GM12891 (cell line): ENCODE results near the gene ADGRL1.

Experiments used
- DNase-seq: peaks from one replicate; pipeline ENCODE4 v3.0.0; 2011; ENCODE audit warnings: low spot score; ENCODE audit not compliant: insufficient read length
- FAIRE-seq: peaks from 2 replicates; lab custom pipeline; 2011; peaks lifted over from hg19 to GRCh38; lab: Jason Lieb, UNC
- PAX5 ChIP-seq: IDR thresholded peaks from 2 replicates; pipeline ENCODE4 v1.6.1; 2011; ENCODE audit warnings: low read length, moderate library complexity, mild to moderate bottlenecking; ENCODE audit not compliant: insufficient read depth, severe bottlenecking
- POLR2A ChIP-seq: IDR thresholded peaks from 2 replicates; pipeline ENCODE4 v1.6.1; 2011; ENCODE audit warnings: low read depth, low read length, control low read depth
- POLR2AphosphoS5 ChIP-seq: IDR thresholded peaks from 2 replicates; pipeline ENCODE4 v1.6.1; 2011; ENCODE audit warnings: low read depth, low read length, control low read depth
- POU2F2 ChIP-seq: IDR thresholded peaks from 2 replicates; pipeline ENCODE4 v1.6.1; 2011; ENCODE audit warnings: low read depth, mild to moderate bottlenecking, control low read depth, low read length, moderate library complexity
- SPI1 ChIP-seq: IDR thresholded peaks from 2 replicates; pipeline ENCODE4 v1.6.1; 2011; ENCODE audit warnings: low read depth, low read length, control low read depth
- TAF1 ChIP-seq: IDR thresholded peaks from 2 replicates; pipeline ENCODE4 v1.6.1; 2011; ENCODE audit warnings: low read depth, low read length, control low read depth

Gene ADGRL1

DNA sequence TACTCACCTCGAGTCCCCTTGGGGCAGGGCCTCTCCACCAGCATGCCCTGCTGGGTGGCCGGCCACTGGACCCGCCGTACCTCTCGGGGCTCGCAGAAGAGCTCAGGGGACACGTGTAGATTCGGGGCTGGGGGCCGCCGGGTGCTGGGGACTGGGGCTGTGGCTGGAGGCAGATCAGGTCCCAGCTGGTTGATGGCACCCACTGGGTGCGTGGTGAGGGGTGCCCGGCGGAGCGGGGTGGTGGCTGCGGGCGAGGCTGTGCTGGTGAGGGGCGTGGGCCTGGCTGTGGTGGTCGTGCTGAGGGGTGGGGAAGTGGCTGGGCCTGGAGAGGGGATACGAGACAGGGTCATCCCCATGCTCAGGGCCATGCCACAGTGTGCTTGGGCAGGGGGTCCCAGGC, 44.7 kb downstream of the ADGRL1 start:
- TF ChIP-seq POU2F2 (no peak), TAF1 (no peak), POLR2A (no peak), PAX5 (no peak), SPI1 (no peak), POLR2AphosphoS5 (no peak)
- DNase-seq (no peak), FAIRE-seq (no peak)

DNA sequence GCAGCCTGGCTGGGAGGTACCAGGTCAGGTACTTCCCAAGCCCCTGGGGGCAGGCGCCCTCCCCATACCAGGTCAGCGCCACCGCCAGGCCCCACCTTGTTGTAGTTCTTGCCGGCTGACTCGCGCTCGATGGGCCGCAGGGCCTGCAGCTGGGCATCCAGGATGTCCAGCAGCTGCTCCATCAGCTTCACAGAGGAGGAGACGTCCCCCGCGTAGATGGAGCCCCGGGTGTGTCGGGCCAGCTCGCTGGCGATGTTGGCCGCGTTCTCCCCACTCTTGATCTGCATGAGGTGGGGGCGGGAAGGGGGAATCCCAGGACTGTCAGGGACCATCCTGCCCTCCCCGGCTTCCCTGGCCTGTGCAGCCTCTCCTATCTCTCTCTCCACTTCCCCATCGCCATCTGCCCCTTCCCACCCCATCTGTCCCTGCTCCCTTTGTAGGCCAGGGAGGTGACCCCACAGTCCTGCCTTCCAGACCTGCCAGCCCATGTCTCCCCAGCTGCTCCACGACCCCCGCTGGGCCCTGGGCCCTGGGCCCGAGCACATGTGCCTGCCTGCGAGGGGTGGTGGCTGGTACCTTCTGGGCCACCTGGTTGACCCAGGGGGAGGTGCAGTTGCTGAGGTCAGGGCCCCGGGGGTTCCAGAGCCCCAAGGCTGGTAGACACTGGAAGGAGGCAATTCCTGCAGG, 45.8 kb downstream of the ADGRL1 start:
- TF ChIP-seq TAF1 (no peak), POLR2A (no peak), PAX5 (no peak), POLR2AphosphoS5 (no peak), POU2F2 (no peak), SPI1 (no peak)
- DNase-seq (peak; percentile 14), FAIRE-seq (no peak)

DNA sequence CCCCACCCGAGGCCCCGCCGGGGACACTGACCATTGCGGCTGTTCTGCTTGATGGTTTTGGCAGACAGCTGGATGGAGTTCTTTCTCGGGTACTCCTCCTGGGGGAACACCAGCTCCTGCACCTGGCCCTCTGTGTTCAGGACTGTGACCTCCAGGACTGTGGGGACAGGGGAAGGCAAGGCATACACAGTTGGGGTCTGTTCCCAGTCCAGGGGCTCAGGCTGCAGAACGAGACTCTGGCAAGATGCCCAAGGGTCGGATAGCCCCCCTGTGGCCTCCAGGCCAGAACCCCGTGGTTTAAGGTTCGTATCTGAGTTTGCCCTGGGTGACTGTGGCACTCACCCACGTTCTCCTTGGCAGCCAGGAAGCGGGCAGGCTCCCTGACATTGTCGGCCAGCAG, 46.9 kb downstream of the ADGRL1 start:
- DNase-seq (peak; percentile 24), FAIRE-seq (no peak)
- TF ChIP-seq POLR2AphosphoS5, result no peak
- no peak for TF ChIP-seq TAF1
- TF ChIP-seq POLR2A, result no peak
- TF ChIP-seq POU2F2, result no peak
- TF ChIP-seq PAX5, result no peak
- no peak for TF ChIP-seq SPI1

DNA sequence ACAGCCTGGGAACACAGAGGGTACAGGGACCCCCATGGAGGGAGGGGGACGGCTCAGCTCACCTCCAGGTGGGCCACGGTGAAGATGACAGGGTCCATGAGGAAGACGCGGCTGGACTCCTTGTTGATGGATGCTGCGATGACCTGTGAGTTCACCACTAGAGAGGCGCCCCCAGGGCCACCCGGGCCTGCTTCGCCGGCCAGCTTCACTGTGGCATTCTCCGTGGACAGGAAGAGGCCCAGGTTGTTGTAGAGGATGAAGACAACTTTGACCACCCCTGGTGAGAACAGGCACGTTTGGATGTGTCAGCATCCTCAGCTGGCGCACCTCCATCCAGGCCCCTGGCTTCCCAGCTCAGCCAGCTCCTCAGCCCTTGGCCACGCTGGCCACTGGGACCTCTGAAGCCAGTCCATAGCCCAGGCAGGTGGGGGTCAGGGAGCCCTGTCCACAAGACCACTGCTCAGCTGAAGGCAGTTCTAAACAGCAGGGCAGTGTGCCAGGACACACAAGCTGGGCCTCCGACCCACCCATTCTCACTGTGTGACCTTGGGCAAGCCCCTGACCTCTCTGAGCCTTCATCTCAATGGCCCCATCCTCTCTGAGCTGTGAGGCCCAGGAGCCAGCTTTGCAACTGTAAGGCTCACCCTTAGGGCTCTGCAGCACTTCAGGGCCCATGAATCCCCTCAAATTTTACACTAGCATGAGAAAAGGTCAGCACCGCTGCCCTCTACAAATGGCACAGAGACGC, 47.5 kb downstream of the ADGRL1 start:
- DNase-seq (peak; percentile 14), FAIRE-seq (no peak)
- TF ChIP-seq PAX5 (no peak), TAF1 (no peak), POLR2A (no peak), POLR2AphosphoS5 (no peak), POU2F2 (no peak), SPI1 (no peak)

DNA sequence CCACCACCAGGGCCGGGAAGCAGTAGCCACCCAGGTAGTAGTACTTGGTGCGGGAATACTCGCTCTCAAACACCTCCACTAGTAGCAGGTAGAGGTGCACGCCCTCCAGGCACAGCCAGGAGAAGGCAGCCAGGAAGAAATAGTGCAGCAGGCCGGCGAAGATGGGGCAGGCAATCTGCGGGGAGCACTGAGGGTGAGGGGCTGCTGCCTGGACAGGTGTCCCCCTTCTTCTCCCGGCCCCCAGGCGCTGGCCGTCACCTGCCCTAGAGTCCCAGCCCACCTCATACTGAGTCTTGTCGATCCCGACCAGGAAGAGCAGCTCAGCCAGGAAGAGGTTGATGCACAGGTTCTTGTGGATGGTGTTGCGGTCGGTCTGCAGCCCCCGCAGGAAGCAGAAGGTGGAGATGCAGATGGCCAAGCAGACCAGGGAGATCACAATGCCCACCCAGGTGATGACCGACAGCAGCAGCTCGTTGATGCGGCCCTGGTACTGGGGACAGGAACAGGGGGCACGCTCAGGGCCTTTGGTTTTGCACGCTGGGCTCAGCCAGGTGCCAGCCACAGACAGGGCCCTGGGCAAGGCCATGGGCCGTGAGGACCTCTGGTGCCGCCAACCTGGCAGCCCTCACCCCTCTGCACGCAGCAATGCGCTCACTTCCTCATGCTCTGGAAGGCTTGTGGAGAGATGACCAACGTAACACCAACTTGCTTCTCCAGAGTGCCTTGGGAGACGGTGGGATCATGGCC, 48.8 kb downstream of the ADGRL1 start:
- no peak for FAIRE-seq
- no peak for TF ChIP-seq PAX5
- TF ChIP-seq POLR2AphosphoS5, result no peak
- no peak for TF ChIP-seq POU2F2
- TF ChIP-seq POLR2A, result no peak
- no peak for TF ChIP-seq SPI1
- TF ChIP-seq TAF1, result no peak
- DNase-seq, result no peak

DNA sequence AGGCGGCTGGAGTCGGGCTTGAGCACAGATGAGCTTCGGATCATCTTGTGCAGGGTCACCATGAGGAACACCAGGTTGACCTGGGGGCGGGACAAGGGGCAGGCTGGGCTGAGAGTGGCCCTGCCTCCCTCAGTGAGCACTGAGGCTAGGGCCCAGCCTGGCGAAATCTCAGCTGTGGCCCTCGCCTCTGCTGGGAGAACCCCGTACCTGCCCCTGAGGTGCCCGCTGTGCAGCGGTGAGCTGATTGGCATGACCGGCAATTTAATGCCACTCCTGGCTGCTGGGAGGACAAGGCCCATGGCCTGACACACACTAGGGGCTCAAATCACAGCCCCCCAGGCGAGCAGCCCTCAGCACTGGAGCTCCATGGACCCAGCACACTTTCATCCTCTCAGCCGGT, 49.8 kb downstream of the ADGRL1 start:
- DNase-seq (no peak), FAIRE-seq (no peak)
- TF ChIP-seq POLR2AphosphoS5, result no peak
- TF ChIP-seq PAX5, result no peak
- TF ChIP-seq POU2F2, result no peak
- no peak for TF ChIP-seq POLR2A
- no peak for TF ChIP-seq TAF1
- TF ChIP-seq SPI1, result no peak

DNA sequence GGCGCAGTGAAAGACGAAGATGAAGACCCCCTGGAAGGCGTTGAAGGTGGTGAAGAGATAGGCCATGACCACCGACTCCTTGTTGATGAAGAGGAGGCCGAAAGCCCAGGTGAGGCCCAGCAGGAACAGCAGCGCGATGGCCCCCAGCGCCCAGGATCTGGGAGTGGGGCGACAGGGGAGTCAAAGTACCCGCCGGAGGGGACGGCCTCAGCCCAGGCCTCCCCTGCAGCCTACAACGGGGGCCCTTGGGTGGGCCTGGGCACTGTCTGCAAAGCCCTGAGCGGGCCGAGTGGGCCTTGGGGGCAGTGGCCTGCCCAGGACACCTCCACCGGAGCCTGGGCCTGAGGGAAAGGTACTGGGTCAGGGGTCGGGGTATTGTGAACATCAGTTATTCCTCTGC, 50.6 kb downstream of the ADGRL1 start:
- no peak for TF ChIP-seq TAF1
- TF ChIP-seq PAX5, result no peak
- no peak for TF ChIP-seq SPI1
- no peak for TF ChIP-seq POU2F2
- TF ChIP-seq POLR2A, result no peak
- no peak for TF ChIP-seq POLR2AphosphoS5
- DNase-seq (peak; percentile 14), FAIRE-seq (no peak)

DNA sequence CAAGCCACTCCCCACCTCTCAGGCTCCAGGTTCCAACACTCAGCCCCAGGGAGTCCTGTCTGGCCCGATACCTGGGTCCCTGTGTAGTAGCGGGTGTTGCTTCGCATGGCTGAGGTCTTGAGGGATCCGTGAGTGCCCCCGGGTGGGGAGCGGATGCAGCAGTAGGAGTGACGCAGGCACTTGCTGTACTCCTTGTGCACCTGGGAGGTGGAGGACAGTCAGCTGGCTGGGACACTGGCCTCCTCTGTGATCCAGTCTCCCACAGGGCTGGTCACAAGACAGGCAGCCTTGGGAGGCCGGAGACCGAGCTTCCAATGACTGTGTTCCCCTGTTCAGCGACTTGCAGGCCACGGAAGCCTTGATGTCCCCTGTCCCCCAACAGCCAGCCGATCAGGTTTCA, 53.3 kb downstream of the ADGRL1 start:
- FAIRE-seq, result no peak
- peak; percentile 11 for DNase-seq
- TF ChIP-seq POU2F2 (no peak), SPI1 (no peak), POLR2AphosphoS5 (no peak), PAX5 (no peak)
